Sigmoid colon (tissue), 7 donors: ENCODE results near the gene EPAS1. TPM values are rescaled to one million over a fixed set of nuclear protein-coding genes. Genes with fewer than 3 reads are reported as not detected.

ENCODE experiments used
- DNase-seq: peaks from one replicate; pipeline ENCODE4 v3.0.0-alpha.2; 2019
- H3K27ac ChIP-seq, 4 donors: fragments of 200-600 bp; sonication (generic); one replicate each; pipeline ENCODE4 v1.5.1; 2016 to 2019; ENCODE audit warnings: mild to moderate bottlenecking in 1 of 4
- H3K27me3 ChIP-seq, 3 donors: fragments of 200-600 bp; sonication (generic); one replicate each; pipeline ENCODE4 v1.5.1; 2019; ENCODE audit warnings: mild to moderate bottlenecking in 1 of 3
- H3K36me3 ChIP-seq, 4 donors: fragments of 200-600 bp; sonication (generic); one replicate each; pipeline ENCODE4 v1.5.1; 2016 to 2019
- H3K4me1 ChIP-seq, 4 donors: fragments of 200-600 bp; sonication (generic); one replicate each; pipeline ENCODE4 v1.5.1; 2017 to 2019
- H3K4me3 ChIP-seq, 4 donors: fragments of 200-600 bp; sonication (generic); one replicate each; pipeline ENCODE4 v1.5.1; 2017 to 2019; ENCODE audit warnings: mild to moderate bottlenecking in 2 of 4, moderate library complexity in 1 of 4
- H3K9me3 ChIP-seq, 4 donors: fragments of 200-600 bp in 3 of 4; sonication (generic) in 3 of 4; one replicate each; pipeline versions ENCODE4 v1.5.1 to v1.6.1; 2013 to 2019
- CTCF ChIP-seq, 4 experiments: fragments of 450-650 bp in 3 of 4; fragments of 200-600 bp in 1 of 4; IDR thresholded peaks; one replicate each; pipeline ENCODE4 v1.5.1; 2016 to 2019; ENCODE audit warnings: antibody characterized with exemption in 4 of 4, mild to moderate bottlenecking in 3 of 4, moderate library complexity in 2 of 4
- EP300 ChIP-seq, 4 donors: sonication (generic); formaldehyde crosslinking; IDR thresholded peaks; one replicate each; pipeline ENCODE4 v1.6.1; 2017; ENCODE audit warnings: antibody characterized with exemption in 4 of 4
- POLR2A ChIP-seq, 2 donors: fragments of 450-650 bp; IDR thresholded peaks; one replicate each; pipeline ENCODE4 v1.6.1; 2016; ENCODE audit warnings: antibody characterized with exemption in 2 of 2, mild to moderate bottlenecking in 2 of 2, moderate library complexity in 2 of 2
- POLR2AphosphoS5 ChIP-seq, 4 donors: sonication (generic); formaldehyde crosslinking; IDR thresholded peaks; one replicate each; pipeline ENCODE4 v1.6.1; 2017; ENCODE audit warnings: antibody characterized with exemption in 4 of 4
- WGBS, 2 donors: extraction: QIAGEN DNeasy Blood & Tissue Kit; methylation state at CpG; one replicate each; pipeline ENCODE4 v1.1.7; 2013; 5-methylcytosine and 5-hydroxymethylcytosine counted together
- intact Hi-C: fragments of 100-400 bp; cut with DNase I; formaldehyde crosslinking; loops from one replicate; pipeline ENCODE4 v1.15.1; 2023
- polyA plus RNA-seq, 3 donors: library from polyadenylated mRNA; stranded (reverse); fragments of 200-250 nt; gene quantifications; one replicate each; pipeline ENCODE4 v1.2.3, GENCODE V29; 2013
- total RNA-seq, 4 donors: library from RNA; depleted of rRNA; stranded (reverse); fragments of >200 nt; gene quantifications; one replicate each; pipeline ENCODE4 v1.1.0, GENCODE V29; 2016
- donor health status: healthy with polysubstance abuse.
- donor health status: Bipolar disorder and iron deficiency.
- donor health status: healthy.

EPAS1 gene
- total and polyA plus RNA-seq, 7 donors: 56.8 to 97.8 (median 62.2) TPM

- H3K27ac ChIP-seq: no peak overlapping the region
- TF ChIP-seq CTCF (IDR thresholded peaks at IDR 0.05) (no peak), POLR2A (IDR thresholded peaks at IDR 0.05) (no peak), POLR2AphosphoS5 (IDR thresholded peaks at IDR 0.05) (no peak), EP300 (IDR thresholded peaks at IDR 0.05) (no peak)
- H3K9me3 ChIP-seq: no peaks in the 10 kb centered on the region
- no peak for DNase-seq
- H3K36me3 ChIP-seq: no peaks in the 10 kb centered on the region
- WGBS, 2 donors: 53 to 88% methylated on average over 3 of the region's 3 CpGs
- H3K27me3 ChIP-seq: no peaks in the 10 kb centered on the region
- no peak overlapping the region for H3K4me3 ChIP-seq
- intact Hi-C loops: no loop called here
- H3K4me1 ChIP-seq: peaks cover 0 to 10% (median 4%) of the 10 kb centered on the region in 4 donors
These were observed 7.4 kb downstream of the EPAS1 start for GRCh38 chr2:46304635-46305034.

GRCh38 chr2:46305187-46305586 is 8.0 kb downstream of the EPAS1 start:
- Histone ChIP-seq H3K4me3 (no peak overlapping the region), H3K27ac (peak overlapping the region in 2 of 4 donors; percentile 29 to 42), H3K36me3 (no peaks in the 10 kb centered on the region), H3K27me3 (no peaks in the 10 kb centered on the region), H3K9me3 (no peaks in the 10 kb centered on the region), H3K4me1 (peaks cover 0 to 10% (median 3%) of the 10 kb centered on the region in 4 donors)
- TF ChIP-seq CTCF (IDR thresholded peaks at IDR 0.05) (no peak), POLR2A (IDR thresholded peaks at IDR 0.05) (no peak), POLR2AphosphoS5 (IDR thresholded peaks at IDR 0.05) (no peak), EP300 (IDR thresholded peaks at IDR 0.05) (no peak)
- no peak for DNase-seq
- 88 to 93% methylated on average over 3 of the region's 3 CpGs for WGBS, 2 donors
- intact Hi-C loops: no loop called here

- H3K36me3 ChIP-seq: no peaks in the 10 kb centered on the region
- WGBS, 2 donors: 76 to 88% methylated on average over 4 of the region's 4 CpGs
- no peak overlapping the region for H3K4me3 ChIP-seq
- H3K27ac ChIP-seq: peak overlapping the region in 3 of 4 donors; percentile 28 to 42 (median 29)
- intact Hi-C loops: no loop called here
- H3K27me3 ChIP-seq: no peaks in the 10 kb centered on the region
- H3K4me1 ChIP-seq: peaks cover 0 to 7% (median under 1%) of the 10 kb centered on the region in 4 donors
- no peaks in the 10 kb centered on the region for H3K9me3 ChIP-seq
- DNase-seq: no peak
- no peak for TF ChIP-seq CTCF (IDR thresholded peaks at IDR 0.05)
- TF ChIP-seq EP300 (IDR thresholded peaks at IDR 0.05): no peak
- TF ChIP-seq POLR2A (IDR thresholded peaks at IDR 0.05): no peak
- TF ChIP-seq POLR2AphosphoS5 (IDR thresholded peaks at IDR 0.05): no peak
These were observed 8.6 kb downstream of the EPAS1 start for GRCh38 chr2:46305767-46306166.

- H3K27me3 ChIP-seq: no peaks in the 10 kb centered on the region
- DNase-seq: no peak
- H3K36me3 ChIP-seq: no peaks in the 10 kb centered on the region
- WGBS, 2 donors: 14 to 55% methylated on average over 2 of the region's 2 CpGs
- intact Hi-C loops: no loop called here
- TF ChIP-seq POLR2AphosphoS5 (IDR thresholded peaks at IDR 0.05): peak in 3 of 4 donors; percentile 16 to 55 (median 26)
- no peak for TF ChIP-seq CTCF (IDR thresholded peaks at IDR 0.05)
- TF ChIP-seq EP300 (IDR thresholded peaks at IDR 0.05): no peak
- no peak for TF ChIP-seq POLR2A (IDR thresholded peaks at IDR 0.05)
- H3K4me3 ChIP-seq: no peak overlapping the region
- peaks cover 0 to 7% (median 0%) of the 10 kb centered on the region in 4 donors for H3K4me1 ChIP-seq
- H3K9me3 ChIP-seq: no peaks in the 10 kb centered on the region
- peak overlapping the region in 3 of 4 donors; percentile 28 to 42 (median 33) for H3K27ac ChIP-seq
These were observed 9.1 kb downstream of the EPAS1 start for GRCh38 chr2:46306330-46306751.
